Measurements from ENCODE around the gene PRDM5. TPM values are rescaled to one million over a fixed set of nuclear protein-coding genes. Genes with fewer than 3 reads are reported as not detected.

Gene PRDM5
- total RNA-seq, 2 donors from 2014 or later: 9.2 to 9.3 TPM

DNA sequence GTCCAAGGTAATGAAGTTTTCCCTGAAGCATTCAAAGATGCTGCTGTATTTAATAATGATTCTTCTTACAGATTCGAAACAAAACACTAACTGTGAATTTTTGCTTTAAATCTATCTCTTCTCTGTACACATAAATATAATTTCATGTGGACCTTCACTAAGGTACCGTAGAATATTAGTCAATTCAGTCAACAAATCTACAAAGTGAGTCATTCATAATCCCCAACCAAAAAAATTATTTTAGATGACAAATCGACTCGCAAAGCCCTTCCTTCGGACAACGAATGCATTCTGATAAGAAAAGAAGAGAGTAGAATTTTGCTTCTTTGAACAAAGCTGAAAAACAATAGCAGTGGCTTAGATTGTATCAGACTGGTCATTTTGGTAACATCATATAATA lies 95.7 kb downstream of the PRDM5 start:
- Histone ChIP-seq H3K4me3 (no peak overlapping the region), H3K9ac (ENCODE audit: low read depth in 2 of 2, low read length in 2 of 2) (no peak overlapping the region), H3K4me1 (no peaks in the 10 kb centered on the region), H3K36me3 (no peaks in the 10 kb centered on the region), H3K27me3 (no peaks in the 10 kb centered on the region), H3K27ac (no peak overlapping the region), H3K9me3 (no peaks in the 10 kb centered on the region)
- no peak for DNase-seq
- TF ChIP-seq, protein P1, sequence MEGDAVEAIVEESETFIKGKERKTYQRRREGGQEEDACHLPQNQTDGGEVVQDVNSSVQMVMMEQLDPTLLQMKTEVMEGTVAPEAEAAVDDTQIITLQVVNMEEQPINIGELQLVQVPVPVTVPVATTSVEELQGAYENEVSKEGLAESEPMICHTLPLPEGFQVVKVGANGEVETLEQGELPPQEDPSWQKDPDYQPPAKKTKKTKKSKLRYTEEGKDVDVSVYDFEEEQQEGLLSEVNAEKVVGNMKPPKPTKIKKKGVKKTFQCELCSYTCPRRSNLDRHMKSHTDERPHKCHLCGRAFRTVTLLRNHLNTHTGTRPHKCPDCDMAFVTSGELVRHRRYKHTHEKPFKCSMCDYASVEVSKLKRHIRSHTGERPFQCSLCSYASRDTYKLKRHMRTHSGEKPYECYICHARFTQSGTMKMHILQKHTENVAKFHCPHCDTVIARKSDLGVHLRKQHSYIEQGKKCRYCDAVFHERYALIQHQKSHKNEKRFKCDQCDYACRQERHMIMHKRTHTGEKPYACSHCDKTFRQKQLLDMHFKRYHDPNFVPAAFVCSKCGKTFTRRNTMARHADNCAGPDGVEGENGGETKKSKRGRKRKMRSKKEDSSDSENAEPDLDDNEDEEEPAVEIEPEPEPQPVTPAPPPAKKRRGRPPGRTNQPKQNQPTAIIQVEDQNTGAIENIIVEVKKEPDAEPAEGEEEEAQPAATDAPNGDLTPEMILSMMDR (IDR thresholded peaks at IDR 0.05): no peak
- intact Hi-C loops (cut with DNase I): no loop called here

DNA sequence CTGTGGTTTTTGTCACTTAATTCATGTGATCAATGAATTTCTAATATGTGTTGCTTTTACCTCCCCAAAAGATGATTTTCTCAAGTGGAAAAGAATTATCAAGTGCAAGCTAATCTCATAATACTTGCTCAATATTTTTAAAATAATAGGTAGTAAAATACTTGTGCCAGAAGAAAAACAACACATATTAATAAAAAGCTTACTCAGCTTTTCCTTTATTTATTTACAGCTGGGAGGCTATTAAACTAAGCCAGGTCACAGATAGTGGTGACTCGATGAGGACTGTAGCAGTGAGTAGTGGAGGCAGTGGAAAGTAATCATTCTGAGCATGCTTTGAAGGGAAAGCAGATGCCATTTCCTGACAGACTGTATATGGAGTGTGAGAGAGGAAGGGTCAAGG lies 96.1 kb downstream of the PRDM5 start:
- Histone ChIP-seq H3K27me3 (no peaks in the 10 kb centered on the region), H3K9ac (ENCODE audit: low read depth in 2 of 2, low read length in 2 of 2) (no peak overlapping the region), H3K4me3 (no peak overlapping the region), H3K27ac (no peak overlapping the region), H3K36me3 (no peaks in the 10 kb centered on the region), H3K4me1 (no peaks in the 10 kb centered on the region), H3K9me3 (no peaks in the 10 kb centered on the region)
- intact Hi-C loops (cut with DNase I): no loop called here
- DNase-seq: no peak
- TF ChIP-seq, protein P1 (IDR thresholded peaks at IDR 0.05): no peak

DNA sequence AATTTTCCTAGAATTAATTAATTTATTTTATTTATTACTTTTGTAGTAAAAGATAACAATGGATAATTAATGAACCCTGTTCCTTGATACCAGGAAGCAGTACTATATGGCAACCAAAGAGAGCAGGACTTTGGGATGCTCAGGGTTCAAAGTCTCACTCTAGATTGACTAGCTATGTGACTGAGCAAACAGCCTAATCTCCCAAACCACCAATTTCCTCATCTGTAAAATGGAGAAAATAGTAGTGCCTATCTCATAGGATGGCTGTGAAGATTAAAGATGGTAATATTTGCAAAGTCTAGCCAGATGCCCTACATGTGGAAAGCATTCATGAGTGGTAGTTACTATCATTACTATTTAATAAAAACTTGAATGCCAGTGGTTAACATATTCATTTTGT lies 97.6 kb downstream of the PRDM5 start:
- no peaks in the 10 kb centered on the region for H3K4me1 ChIP-seq
- no peak overlapping the region for H3K4me3 ChIP-seq
- H3K27me3 ChIP-seq: no peaks in the 10 kb centered on the region
- DNase-seq: peak; percentile 38
- TF ChIP-seq, protein P1 (IDR thresholded peaks at IDR 0.05): no peak
- no peak overlapping the region for H3K9ac ChIP-seq (ENCODE audit: low read depth in 2 of 2, low read length in 2 of 2)
- intact Hi-C loops (cut with DNase I): no loop called here
- no peaks in the 10 kb centered on the region for H3K36me3 ChIP-seq
- H3K27ac ChIP-seq: no peak overlapping the region
- H3K9me3 ChIP-seq: no peaks in the 10 kb centered on the region

DNA sequence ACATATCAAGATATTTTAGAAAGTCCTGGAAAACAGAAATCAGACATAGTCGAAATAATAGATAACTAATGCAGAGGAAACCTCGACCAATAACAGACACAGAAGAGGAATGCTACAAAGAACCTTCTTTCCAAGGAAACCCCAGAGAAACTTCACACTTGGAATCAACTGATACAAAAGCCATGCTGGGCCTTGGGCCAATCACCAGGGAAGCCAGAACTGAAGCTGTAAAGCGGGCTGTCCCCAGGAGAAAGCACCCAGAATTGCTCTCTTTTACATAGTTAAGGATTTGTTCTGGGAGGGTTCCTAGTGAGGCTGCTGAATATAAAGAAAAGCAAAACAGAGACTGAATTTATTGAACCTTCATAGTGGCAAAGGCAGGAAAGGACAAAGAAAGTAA lies 100.5 kb downstream of the PRDM5 start:
- Histone ChIP-seq H3K4me3 (no peak overlapping the region), H3K9ac (ENCODE audit: low read depth in 2 of 2, low read length in 2 of 2) (no peak overlapping the region), H3K27me3 (no peaks in the 10 kb centered on the region), H3K36me3 (no peaks in the 10 kb centered on the region), H3K9me3 (no peaks in the 10 kb centered on the region), H3K27ac (no peak overlapping the region), H3K4me1 (no peaks in the 10 kb centered on the region)
- TF ChIP-seq, protein P1 (IDR thresholded peaks at IDR 0.05): no peak
- DNase-seq: no peak
- intact Hi-C loops (cut with DNase I): no loop called here

DNA sequence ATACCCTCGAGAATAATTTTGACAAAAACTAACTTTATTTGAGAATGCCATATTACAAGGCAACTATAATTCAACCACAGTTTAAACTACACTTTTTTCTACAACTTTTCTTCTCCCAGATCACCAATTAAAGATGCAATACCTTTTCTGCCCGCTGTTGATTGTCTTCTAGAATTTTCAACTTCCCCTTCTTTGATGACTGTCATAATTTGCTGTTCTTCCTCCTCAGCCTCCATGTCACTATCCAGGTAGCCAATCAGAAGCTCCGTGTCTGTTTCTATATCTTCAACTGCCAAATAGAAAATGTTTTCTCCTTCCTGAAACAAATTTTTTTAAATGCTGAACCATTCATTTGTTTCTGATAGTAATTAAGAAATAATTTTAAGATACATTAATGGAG lies 101.5 kb downstream of the PRDM5 start:
- no peak overlapping the region for H3K4me3 ChIP-seq

More for the DNA sequence above, 101.5 kb downstream of the PRDM5 start:
- no peak for DNase-seq
- no peak overlapping the region for H3K9ac ChIP-seq (ENCODE audit: low read depth in 2 of 2, low read length in 2 of 2)
- no peaks in the 10 kb centered on the region for H3K36me3 ChIP-seq
- intact Hi-C loops (cut with DNase I): no loop called here
- no peak overlapping the region for H3K27ac ChIP-seq
- TF ChIP-seq, protein P1 (IDR thresholded peaks at IDR 0.05): no peak
- H3K9me3 ChIP-seq: no peaks in the 10 kb centered on the region
- no peaks in the 10 kb centered on the region for H3K4me1 ChIP-seq
- H3K27me3 ChIP-seq: no peaks in the 10 kb centered on the region
